ENCODE results near the gene IST1.
A peak's percentile ranks its signal among the peaks of the same experiment; 100 is the strongest.

IST1 gene

DNA sequence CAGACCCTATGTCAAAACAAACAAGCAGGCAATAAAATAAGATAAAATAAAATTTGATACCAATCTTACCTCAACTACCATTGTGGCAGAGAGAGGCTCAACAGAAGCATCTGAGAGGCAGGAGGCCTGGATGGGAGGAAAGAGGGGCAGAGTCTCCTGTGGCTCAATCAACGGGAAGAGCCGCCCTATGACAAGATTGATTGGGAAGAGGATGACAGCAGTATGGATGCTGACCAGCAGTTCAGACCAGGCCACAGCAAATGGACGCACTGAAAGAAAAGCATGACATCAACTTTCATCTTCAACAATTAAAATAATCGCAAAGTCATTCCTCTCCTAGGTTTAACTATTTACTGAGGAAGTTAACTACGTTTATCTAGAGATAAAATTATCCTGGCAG, 57.5 kb downstream of the IST1 start:
- H3K4me3 ChIP-seq (ENCODE audit: low read depth, low read length) = no peak overlapping the region
- TF ChIP-seq POLR2A (IDR thresholded peaks at IDR 0.05; ENCODE audit: extremely low read depth, insufficient read length) (no peak), MYC (IDR thresholded peaks at IDR 0.05; ENCODE audit: low read depth, low read length) (no peak)
- TF ChIP-seq, protein P1, sequence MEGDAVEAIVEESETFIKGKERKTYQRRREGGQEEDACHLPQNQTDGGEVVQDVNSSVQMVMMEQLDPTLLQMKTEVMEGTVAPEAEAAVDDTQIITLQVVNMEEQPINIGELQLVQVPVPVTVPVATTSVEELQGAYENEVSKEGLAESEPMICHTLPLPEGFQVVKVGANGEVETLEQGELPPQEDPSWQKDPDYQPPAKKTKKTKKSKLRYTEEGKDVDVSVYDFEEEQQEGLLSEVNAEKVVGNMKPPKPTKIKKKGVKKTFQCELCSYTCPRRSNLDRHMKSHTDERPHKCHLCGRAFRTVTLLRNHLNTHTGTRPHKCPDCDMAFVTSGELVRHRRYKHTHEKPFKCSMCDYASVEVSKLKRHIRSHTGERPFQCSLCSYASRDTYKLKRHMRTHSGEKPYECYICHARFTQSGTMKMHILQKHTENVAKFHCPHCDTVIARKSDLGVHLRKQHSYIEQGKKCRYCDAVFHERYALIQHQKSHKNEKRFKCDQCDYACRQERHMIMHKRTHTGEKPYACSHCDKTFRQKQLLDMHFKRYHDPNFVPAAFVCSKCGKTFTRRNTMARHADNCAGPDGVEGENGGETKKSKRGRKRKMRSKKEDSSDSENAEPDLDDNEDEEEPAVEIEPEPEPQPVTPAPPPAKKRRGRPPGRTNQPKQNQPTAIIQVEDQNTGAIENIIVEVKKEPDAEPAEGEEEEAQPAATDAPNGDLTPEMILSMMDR (IDR thresholded peaks at IDR 0.05; ENCODE audit: low read depth, low read length) = no peak
- TF ChIP-seq, protein P2, sequence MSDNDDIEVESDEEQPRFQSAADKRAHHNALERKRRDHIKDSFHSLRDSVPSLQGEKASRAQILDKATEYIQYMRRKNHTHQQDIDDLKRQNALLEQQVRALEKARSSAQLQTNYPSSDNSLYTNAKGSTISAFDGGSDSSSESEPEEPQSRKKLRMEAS (IDR thresholded peaks at IDR 0.05; ENCODE audit: low read depth, low read length) = no peak
- DNase-seq (ENCODE audit: low read depth) = no peak

DNA sequence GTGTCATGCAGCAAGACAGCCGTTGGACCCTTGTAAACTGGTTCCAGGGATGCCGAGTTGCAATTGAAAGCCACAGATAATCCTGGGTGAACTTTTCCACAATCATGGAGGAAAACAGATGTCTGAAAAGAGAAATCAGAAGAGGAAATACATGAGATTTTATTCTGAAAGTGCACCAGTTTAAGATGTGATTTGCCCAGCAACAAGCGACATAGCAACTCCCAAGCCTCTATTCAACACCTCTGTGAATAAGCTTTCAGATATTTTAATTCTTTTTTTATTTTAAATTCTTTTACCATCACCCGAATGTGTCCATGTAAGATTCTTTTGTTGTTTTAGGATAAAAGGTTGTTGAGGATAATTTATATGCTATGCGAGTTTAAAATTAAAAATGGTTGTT, 58.8 kb downstream of the IST1 start:
- H3K4me3 ChIP-seq (ENCODE audit: low read depth, low read length) = no peak overlapping the region
- no peak for DNase-seq (ENCODE audit: low read depth)
- TF ChIP-seq, protein P2 (IDR thresholded peaks at IDR 0.05; ENCODE audit: low read depth, low read length) = no peak
- no peak for TF ChIP-seq MYC (IDR thresholded peaks at IDR 0.05; ENCODE audit: low read depth, low read length)

DNA sequence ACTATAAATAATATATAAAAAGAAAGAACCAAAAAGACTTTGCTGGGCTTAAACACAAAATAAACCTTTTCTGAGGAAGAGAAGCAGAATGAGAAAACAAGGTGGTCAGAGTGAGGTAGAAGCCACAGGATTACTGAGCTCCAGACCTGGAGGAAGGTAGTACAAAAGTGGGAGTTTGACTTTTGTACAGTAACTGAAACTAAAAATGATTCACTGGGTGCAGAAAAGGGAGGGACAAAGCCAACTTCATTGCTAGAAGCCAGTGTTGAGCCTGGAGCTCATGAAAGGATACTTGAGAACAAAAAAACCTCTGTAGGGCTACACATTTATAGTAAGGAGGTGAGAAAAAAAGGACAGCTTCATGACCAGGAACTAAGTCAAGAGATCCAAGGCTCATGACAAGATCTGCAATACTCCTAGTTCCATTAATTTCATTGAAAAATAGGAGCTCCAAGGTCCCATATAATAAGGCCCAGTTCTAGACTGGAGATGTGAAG, 59.4 kb downstream of the IST1 start:
- no peak for DNase-seq (ENCODE audit: low read depth)
- no peak overlapping the region for H3K4me3 ChIP-seq (ENCODE audit: low read depth, low read length)
- TF ChIP-seq, protein P1 (IDR thresholded peaks at IDR 0.05; ENCODE audit: low read depth, low read length) = no peak
- TF ChIP-seq POLR2A (IDR thresholded peaks at IDR 0.05; ENCODE audit: extremely low read depth, insufficient read length) = no peak
- TF ChIP-seq MYC (IDR thresholded peaks at IDR 0.05; ENCODE audit: low read depth, low read length) = no peak
- TF ChIP-seq, protein P2 (IDR thresholded peaks at IDR 0.05; ENCODE audit: low read depth, low read length) = no peak

DNA sequence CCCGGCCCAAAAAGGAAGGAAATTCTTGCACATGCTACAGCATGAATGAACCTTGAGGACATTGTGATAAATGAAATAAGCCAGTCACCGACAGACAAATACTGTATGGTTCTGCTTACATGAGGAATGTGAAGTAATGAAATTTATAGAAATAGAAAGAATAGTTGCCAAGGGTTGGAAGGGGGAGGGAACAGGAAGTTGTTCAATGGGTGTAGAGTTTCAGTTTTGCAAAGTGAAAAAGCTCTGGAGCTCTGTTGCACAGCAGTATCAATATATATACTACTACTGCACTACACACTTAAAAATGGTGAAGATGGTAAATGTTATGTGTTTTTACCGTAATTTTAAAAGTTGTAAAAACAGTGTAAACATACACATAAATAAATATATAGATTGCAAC, 61.2 kb downstream of the IST1 start:
- TF ChIP-seq MYC (IDR thresholded peaks at IDR 0.05; ENCODE audit: low read depth, low read length) = no peak
- TF ChIP-seq, protein P1 (IDR thresholded peaks at IDR 0.05; ENCODE audit: low read depth, low read length) = no peak
- TF ChIP-seq, protein P2 (IDR thresholded peaks at IDR 0.05; ENCODE audit: low read depth, low read length) = no peak
- TF ChIP-seq POLR2A (IDR thresholded peaks at IDR 0.05; ENCODE audit: extremely low read depth, insufficient read length) = no peak
- peak; percentile 39 for DNase-seq (ENCODE audit: low read depth)
- no peak overlapping the region for H3K4me3 ChIP-seq (ENCODE audit: low read depth, low read length)

DNA sequence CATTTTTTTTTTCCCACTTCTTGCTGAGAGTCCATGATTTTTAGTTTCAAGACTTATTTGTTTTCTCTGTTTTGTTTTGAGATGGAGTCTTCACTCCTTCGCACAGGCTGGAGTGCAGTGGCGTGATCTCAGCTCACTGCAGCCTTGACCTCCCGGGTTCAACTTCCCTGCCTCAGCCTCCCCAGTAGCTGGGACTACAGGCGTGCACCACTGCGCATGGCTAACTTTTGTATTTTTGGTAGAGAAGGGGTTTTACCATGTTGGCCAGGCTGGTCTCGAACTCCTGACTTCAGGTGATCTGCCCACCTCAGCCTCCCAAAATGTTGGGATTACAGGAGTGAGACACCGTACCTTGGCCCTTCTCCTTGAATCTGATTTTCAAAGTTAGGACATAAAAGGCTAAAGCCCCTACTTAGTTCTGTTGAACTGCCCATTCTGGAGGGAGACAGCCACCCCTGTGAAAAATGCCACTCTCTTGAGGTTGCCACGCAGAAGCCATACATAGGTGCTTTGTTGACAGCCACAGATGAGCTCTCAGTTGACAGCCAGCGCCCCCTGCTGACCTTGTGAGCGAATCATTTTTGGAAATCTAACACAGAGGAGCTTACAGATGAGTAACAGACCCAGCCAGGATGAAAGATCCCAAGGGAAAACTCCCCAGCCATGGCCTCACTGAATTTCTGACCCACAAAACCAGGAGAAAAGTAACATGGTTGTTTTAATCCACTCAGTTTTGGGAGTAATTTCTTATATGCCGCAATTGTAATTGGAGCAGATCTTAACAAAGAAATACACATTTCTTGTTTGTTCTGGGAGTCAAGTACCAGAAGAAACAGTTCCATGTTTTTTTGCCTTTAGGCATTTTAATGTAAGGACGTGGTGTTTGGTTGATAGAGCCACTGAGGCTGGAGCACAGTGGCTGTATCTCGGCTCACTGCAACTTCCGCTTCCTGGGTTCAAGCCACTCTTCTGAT, 66.0 kb downstream of the IST1 start:
- TF ChIP-seq MYC (IDR thresholded peaks at IDR 0.05; ENCODE audit: low read depth, low read length) (no peak), POLR2A (IDR thresholded peaks at IDR 0.05; ENCODE audit: extremely low read depth, insufficient read length) (no peak)
- TF ChIP-seq, protein P2 (IDR thresholded peaks at IDR 0.05; ENCODE audit: low read depth, low read length) = 0 out of 2 replicates have a peak, but pooled peaks have one; percentile 9
- TF ChIP-seq, protein P1 (IDR thresholded peaks at IDR 0.05; ENCODE audit: low read depth, low read length) = peak; percentile 80
- H3K4me3 ChIP-seq (ENCODE audit: low read depth, low read length) = no peak overlapping the region
- peak; percentile 90 for DNase-seq (ENCODE audit: low read depth)
